ENCODE measurements around the gene SLX9. TPM values are rescaled to one million over a fixed set of nuclear protein-coding genes. Genes with fewer than 3 reads are reported as not detected.

Gene SLX9
- total RNA-seq, 6 experiments from 2014 or later: 15.0 to 27.9 (median 17.1) TPM

Other genes starting within 250 kb of the SLX9 start
- not detected for gene KRTAP10-12, start 242.9 kb upstream of the SLX9 start, total RNA-seq
- gene TSPEAR, start 228.5 kb upstream of the SLX9 start, total RNA-seq: not detected
- 10 to 100 TPM; 41.5 to 54.6 (median 49.9) TPM for gene UBE2G2, start 138.2 kb upstream of the SLX9 start, total RNA-seq
- 10 to 100 TPM; 33.4 to 41.2 (median 36.6) TPM for gene SUMO3, start 122.0 kb upstream of the SLX9 start, total RNA-seq
- 100 to 1,000 TPM in 3 of 6 experiments, 10 to 100 TPM in 3; 54.3 to 195 (median 140) TPM for gene PTTG1IP, start 66.3 kb upstream of the SLX9 start, total RNA-seq
- 10 to 100 TPM; 12.9 to 61.8 (median 36.6) TPM for gene ITGB2, start 19.1 kb upstream of the SLX9 start, total RNA-seq
- gene ADARB1, start 134.6 kb downstream of the SLX9 start, total RNA-seq: 1 to 10 TPM; 4.7 to 9.9 (median 8.6) TPM

Data from right lobe of liver (tissue), 5 donors.